Measurements from ENCODE around the gene BRD1.
"Not testable (repeated sequence)": the region's sequence is repeated elsewhere in the genome, so short reads cannot be mapped to it uniquely, and the experiment has no call there.

The BRD1 gene

GRCh38 chr22:49767355-49768062 lies 60.2 kb downstream of the BRD1 start:
- no peak for DNase-seq

- DNase-seq: no peak
These were observed 61.7 kb downstream of the BRD1 start for GRCh38 chr22:49765951-49766350.

- DNase-seq: no peak
These were observed 62.4 kb downstream of the BRD1 start for GRCh38 chr22:49765091-49765771.

GRCh38 chr22:49764127-49764581 lies 63.5 kb downstream of the BRD1 start:
- DNase-seq: no peak

GRCh38 chr22:49763696-49764095 lies 64.0 kb downstream of the BRD1 start:
- DNase-seq: no peak

- no peak for DNase-seq
These were observed 64.5 kb downstream of the BRD1 start for GRCh38 chr22:49763138-49763537.

GRCh38 chr22:49762571-49762970 lies 65.1 kb downstream of the BRD1 start:
- not testable (repeated sequence) for DNase-seq

- no peak for DNase-seq
These were observed 65.8 kb downstream of the BRD1 start for GRCh38 chr22:49761836-49762235.

GRCh38 chr22:49760630-49761571 lies 66.8 kb downstream of the BRD1 start:
- DNase-seq: no peak

GRCh38 chr22:49760280-49760629 lies 67.4 kb downstream of the BRD1 start:
- no peak for DNase-seq

- no peak for DNase-seq
These were observed 71.0 kb downstream of the BRD1 start for GRCh38 chr22:49756676-49757075.

GRCh38 chr22:49756201-49756600 lies 71.5 kb downstream of the BRD1 start:
- DNase-seq: no peak

- no peak for DNase-seq
These were observed 72.1 kb downstream of the BRD1 start for GRCh38 chr22:49755631-49756001.

- DNase-seq: no peak
These were observed 72.7 kb downstream of the BRD1 start for GRCh38 chr22:49754696-49755630.

- no peak for DNase-seq
These were observed 73.5 kb downstream of the BRD1 start for GRCh38 chr22:49753961-49754695.

- no peak for DNase-seq
These were observed 74.3 kb downstream of the BRD1 start for GRCh38 chr22:49753276-49753890.

- no peak for DNase-seq
These were observed 75.0 kb downstream of the BRD1 start for GRCh38 chr22:49752598-49753091.

GRCh38 chr22:49751966-49752597 lies 75.6 kb downstream of the BRD1 start:
- no peak for DNase-seq

GRCh38 chr22:49751318-49751965 lies 76.2 kb downstream of the BRD1 start:
- DNase-seq: no peak

All from stimulated activated CD8-positive, alpha-beta memory T cell treated with anti-CD3 and anti-CD28 coated beads, Interleukin-4, amount 100 ng/mL, for 48 hours (primary cell).